Measurements from ENCODE around the gene RFNG. TPM values are rescaled to one million over a fixed set of nuclear protein-coding genes. Genes with fewer than 3 reads are reported as not detected.

The RFNG gene
- total RNA-seq, 2 donors from 2014 or later: 39.9 to 45.3 TPM

DNA sequence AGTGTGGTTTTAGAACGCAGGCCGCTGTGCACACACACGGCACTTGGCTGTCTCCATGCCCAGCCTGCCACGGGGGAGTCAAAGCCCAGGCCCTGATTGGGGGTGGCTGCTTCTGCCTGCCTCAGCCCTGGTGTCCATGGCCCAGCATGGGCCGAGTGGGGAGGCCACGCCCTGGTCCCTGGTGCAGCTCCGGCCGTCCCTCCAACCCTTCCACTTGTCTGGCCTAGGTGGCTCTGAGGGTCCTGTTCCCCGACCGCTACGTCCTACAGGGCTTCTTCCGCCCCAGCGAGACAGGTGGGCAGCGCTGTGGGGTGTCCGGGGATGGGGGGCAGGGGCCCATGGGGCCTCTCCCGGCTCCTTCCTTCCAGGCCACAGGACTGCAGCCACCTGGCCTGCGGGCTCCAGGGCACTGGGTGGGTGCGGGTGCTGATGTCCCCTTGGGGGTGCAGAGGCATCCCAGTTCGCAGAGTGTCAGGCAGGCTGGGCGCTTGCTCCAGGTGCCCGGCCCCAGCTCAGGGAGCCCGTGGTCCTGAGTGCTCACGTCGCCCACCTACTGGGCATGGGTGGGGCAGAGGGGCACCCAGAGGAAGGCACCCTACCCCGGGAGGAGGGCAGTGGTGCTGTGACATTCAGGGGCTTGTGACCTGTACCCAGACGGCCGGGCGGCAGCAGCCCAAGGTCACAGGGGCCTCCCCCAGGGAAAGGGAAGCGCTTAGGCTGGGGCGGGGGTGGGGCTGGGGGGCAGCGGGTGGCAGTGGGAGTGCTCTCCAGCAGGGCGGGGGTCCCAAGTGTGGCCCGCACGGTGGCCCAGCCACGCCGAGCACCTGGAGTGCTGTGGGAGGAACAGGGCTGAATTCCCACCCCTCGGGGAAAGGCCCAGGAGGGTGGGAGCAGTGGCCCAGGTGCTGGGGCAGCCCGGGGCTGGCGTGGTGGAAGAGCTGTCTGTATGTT lies 40.8 kb downstream of the RFNG start:
- Histone ChIP-seq H3K4me3 (no peak overlapping the region), H3K27ac (no peak overlapping the region), H3K4me1 (ENCODE audit: control insufficient read depth in 1 of 2, low read depth in 2 of 2) (peaks cover 15 to 45% of the 10 kb centered on the region in 2 donors), H3K27me3 (replicated peaks; ENCODE audit: insufficient read depth) (no peaks in the 10 kb centered on the region), H3K36me3 (no peaks in the 10 kb centered on the region), H3K9me3 (no peaks in the 10 kb centered on the region)
- ATAC-seq (ENCODE audit: insufficient number of reproducible peaks, low FRiP score, low read depth): no peak
- no peak for DNase-seq (ENCODE audit: low spot score)
- TF ChIP-seq, protein P1, sequence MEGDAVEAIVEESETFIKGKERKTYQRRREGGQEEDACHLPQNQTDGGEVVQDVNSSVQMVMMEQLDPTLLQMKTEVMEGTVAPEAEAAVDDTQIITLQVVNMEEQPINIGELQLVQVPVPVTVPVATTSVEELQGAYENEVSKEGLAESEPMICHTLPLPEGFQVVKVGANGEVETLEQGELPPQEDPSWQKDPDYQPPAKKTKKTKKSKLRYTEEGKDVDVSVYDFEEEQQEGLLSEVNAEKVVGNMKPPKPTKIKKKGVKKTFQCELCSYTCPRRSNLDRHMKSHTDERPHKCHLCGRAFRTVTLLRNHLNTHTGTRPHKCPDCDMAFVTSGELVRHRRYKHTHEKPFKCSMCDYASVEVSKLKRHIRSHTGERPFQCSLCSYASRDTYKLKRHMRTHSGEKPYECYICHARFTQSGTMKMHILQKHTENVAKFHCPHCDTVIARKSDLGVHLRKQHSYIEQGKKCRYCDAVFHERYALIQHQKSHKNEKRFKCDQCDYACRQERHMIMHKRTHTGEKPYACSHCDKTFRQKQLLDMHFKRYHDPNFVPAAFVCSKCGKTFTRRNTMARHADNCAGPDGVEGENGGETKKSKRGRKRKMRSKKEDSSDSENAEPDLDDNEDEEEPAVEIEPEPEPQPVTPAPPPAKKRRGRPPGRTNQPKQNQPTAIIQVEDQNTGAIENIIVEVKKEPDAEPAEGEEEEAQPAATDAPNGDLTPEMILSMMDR (IDR thresholded peaks at IDR 0.05): no peak

DNA sequence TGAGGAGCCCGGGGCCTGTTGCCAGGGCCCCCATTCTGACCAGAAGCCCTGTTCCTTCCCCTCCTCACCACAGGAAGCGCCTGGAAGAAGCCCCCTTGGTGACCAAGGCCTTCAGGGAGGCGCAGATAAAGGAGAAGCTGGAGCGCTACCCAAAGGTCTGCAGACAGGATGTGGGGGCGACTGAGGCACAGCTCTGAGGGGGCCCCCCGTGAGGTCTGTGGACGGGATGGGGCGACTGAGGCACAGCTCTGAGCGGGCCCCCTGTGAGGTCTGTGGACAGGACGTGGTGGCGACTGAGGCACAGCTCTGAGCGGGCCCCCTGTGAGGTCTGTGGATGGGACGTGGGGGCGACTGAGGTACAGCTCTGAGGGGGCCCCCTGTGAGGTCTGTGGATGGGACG lies 42.2 kb downstream of the RFNG start:
- no peaks in the 10 kb centered on the region for H3K27me3 ChIP-seq (replicated peaks; ENCODE audit: insufficient read depth)
- no peak for ATAC-seq (ENCODE audit: insufficient number of reproducible peaks, low FRiP score, low read depth)
- no peak for DNase-seq (ENCODE audit: low spot score)
- TF ChIP-seq, protein P1 (IDR thresholded peaks at IDR 0.05): no peak
- no peaks in the 10 kb centered on the region for H3K36me3 ChIP-seq
- peaks cover 17 to 60% of the 10 kb centered on the region in 2 donors for H3K4me1 ChIP-seq (ENCODE audit: control insufficient read depth in 1 of 2, low read depth in 2 of 2)
- H3K27ac ChIP-seq: no peak overlapping the region
- no peaks in the 10 kb centered on the region for H3K9me3 ChIP-seq
- H3K4me3 ChIP-seq: no peak overlapping the region

DNA sequence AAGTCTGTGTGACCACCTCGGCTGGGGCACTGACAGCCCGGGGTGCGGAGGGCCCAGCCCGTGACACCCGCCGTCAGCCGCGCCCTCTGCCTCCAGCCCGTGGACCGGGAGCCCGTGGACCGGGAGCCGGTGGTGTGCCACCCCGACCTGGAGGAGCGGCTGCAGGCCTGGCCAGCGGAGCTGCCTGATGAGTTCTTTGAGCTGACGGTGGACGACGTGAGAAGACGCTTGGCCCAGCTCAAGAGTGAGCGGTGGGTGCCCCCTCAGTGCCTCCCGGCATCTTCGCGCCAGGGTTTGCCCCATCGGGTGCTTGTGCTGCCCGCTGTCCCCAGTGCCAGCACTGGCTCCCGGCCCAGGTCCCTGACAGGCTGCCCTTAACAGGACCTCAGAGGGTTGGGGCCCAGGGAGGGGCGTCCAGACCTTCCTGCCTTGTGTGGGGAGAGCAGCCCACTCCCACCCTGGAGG lies 42.6 kb downstream of the RFNG start:
- H3K9me3 ChIP-seq: no peaks in the 10 kb centered on the region
- ATAC-seq (ENCODE audit: insufficient number of reproducible peaks, low FRiP score, low read depth): no peak

DNA sequence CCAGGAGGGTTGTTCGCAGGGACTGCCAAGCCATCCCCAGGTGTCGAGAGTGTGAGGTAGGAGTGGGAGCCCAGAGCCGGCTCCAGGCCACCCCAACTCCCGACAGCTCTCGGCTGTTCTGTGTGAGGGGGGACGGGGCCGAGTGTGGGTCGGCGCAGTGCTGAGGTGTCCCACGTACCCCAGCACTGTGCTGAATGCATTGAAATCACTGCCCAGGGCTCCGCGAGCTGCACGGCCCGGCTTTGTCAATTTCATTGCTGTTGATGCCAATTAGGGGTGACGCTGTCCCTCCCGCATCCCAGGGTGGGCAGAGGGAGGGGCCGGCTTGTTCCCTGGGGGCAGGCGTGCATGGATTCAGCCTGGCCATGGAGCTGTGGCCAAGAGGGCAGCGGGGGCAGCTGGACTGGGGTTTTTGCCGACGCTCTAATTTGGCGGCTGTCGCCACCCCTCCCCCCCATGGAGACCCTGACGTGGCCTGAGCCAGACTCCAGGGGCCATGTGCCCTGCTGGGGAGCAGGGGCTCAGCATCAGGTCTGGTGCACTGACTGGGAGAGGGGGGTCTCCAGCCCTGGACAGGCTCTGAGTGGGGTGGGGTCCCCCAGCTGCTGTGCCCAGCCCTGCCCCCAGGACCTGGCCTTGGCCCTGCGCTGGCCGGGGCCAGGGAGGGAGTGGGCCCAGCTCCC lies 43.2 kb downstream of the RFNG start:
- Histone ChIP-seq H3K27ac (no peak overlapping the region), H3K36me3 (no peaks in the 10 kb centered on the region), H3K4me3 (no peak overlapping the region), H3K4me1 (ENCODE audit: control insufficient read depth in 1 of 2, low read depth in 2 of 2) (peaks cover 23 to 62% of the 10 kb centered on the region in 2 donors), H3K9me3 (no peaks in the 10 kb centered on the region), H3K27me3 (replicated peaks; ENCODE audit: insufficient read depth) (no peaks in the 10 kb centered on the region)
- ATAC-seq (ENCODE audit: insufficient number of reproducible peaks, low FRiP score, low read depth): no peak
- TF ChIP-seq, protein P1 (IDR thresholded peaks at IDR 0.05): no peak
- DNase-seq (ENCODE audit: low spot score): no peak

More for the DNA sequence above, 42.6 kb downstream of the RFNG start:
- TF ChIP-seq, protein P1 (IDR thresholded peaks at IDR 0.05): no peak
- Histone ChIP-seq H3K36me3 (no peaks in the 10 kb centered on the region), H3K27ac (no peak overlapping the region), H3K4me1 (ENCODE audit: control insufficient read depth in 1 of 2, low read depth in 2 of 2) (peaks cover 22 to 64% of the 10 kb centered on the region in 2 donors), H3K27me3 (replicated peaks; ENCODE audit: insufficient read depth) (no peaks in the 10 kb centered on the region), H3K4me3 (no peak overlapping the region)
- DNase-seq (ENCODE audit: low spot score): no peak

Measured in thoracic aorta (tissue), 2 donors.